ENCODE results near the gene KIRREL3.

Gene KIRREL3

GRCh38 chr11:126530416-126530815 is 470.2 kb downstream of the KIRREL3 start:
- no peak for TF ChIP-seq CTCF (IDR thresholded peaks at IDR 0.05; ENCODE audit: low read depth, low read length)
- in situ Hi-C loops (cut with HindIII; ENCODE audit: low sequenced_read_pairs), result no loop called here
- no peak overlapping the region for H3K4me3 ChIP-seq (ENCODE audit: low read depth, low read length)
- DNase-seq (ENCODE audit: low read depth, low spot score), result no peak

GRCh38 chr11:126529037-126529436 is 471.5 kb downstream of the KIRREL3 start:
- in situ Hi-C loops (cut with HindIII; ENCODE audit: low sequenced_read_pairs), result no loop called here
- no peak for TF ChIP-seq CTCF (IDR thresholded peaks at IDR 0.05; ENCODE audit: low read depth, low read length)
- H3K4me3 ChIP-seq (ENCODE audit: low read depth, low read length), result no peak overlapping the region
- no peak for DNase-seq (ENCODE audit: low read depth, low spot score)

GRCh38 chr11:126528075-126528474 is 472.5 kb downstream of the KIRREL3 start:
- no peak overlapping the region for H3K4me3 ChIP-seq (ENCODE audit: low read depth, low read length)
- in situ Hi-C loops (cut with HindIII; ENCODE audit: low sequenced_read_pairs), result no loop called here
- no peak for TF ChIP-seq CTCF (IDR thresholded peaks at IDR 0.05; ENCODE audit: low read depth, low read length)
- no peak for DNase-seq (ENCODE audit: low read depth, low spot score)

- no peak overlapping the region for H3K4me3 ChIP-seq (ENCODE audit: low read depth, low read length)
- in situ Hi-C loops (cut with HindIII; ENCODE audit: low sequenced_read_pairs), result no loop called here
- no peak for TF ChIP-seq CTCF (IDR thresholded peaks at IDR 0.05; ENCODE audit: low read depth, low read length)
- no peak for DNase-seq (ENCODE audit: low read depth, low spot score)
Measured at GRCh38 chr11:126527651-126528050, 472.9 kb downstream of the KIRREL3 start.

- no peak for DNase-seq (ENCODE audit: low read depth, low spot score)
- no peak overlapping the region for H3K4me3 ChIP-seq (ENCODE audit: low read depth, low read length)
- TF ChIP-seq CTCF (IDR thresholded peaks at IDR 0.05; ENCODE audit: low read depth, low read length), result no peak
- in situ Hi-C loops (cut with HindIII; ENCODE audit: low sequenced_read_pairs), result no loop called here
Measured at GRCh38 chr11:126526471-126526870, 474.1 kb downstream of the KIRREL3 start.

GRCh38 chr11:126525702-126526101 is 474.9 kb downstream of the KIRREL3 start:
- H3K4me3 ChIP-seq (ENCODE audit: low read depth, low read length), result no peak overlapping the region
- DNase-seq (ENCODE audit: low read depth, low spot score), result no peak
- in situ Hi-C loops (cut with HindIII; ENCODE audit: low sequenced_read_pairs), result no loop called here
- no peak for TF ChIP-seq CTCF (IDR thresholded peaks at IDR 0.05; ENCODE audit: low read depth, low read length)

- no peak for TF ChIP-seq CTCF (IDR thresholded peaks at IDR 0.05; ENCODE audit: low read depth, low read length)
- no peak overlapping the region for H3K4me3 ChIP-seq (ENCODE audit: low read depth, low read length)
- in situ Hi-C loops (cut with HindIII; ENCODE audit: low sequenced_read_pairs), result no loop called here
- no peak for DNase-seq (ENCODE audit: low read depth, low spot score)
Measured at GRCh38 chr11:126525216-126525615, 475.4 kb downstream of the KIRREL3 start.

All from astrocyte of the spinal cord (primary cell).